Lung (tissue), 12 donors: ENCODE results near the gene LMX1B. TPM values are rescaled to one million over a fixed set of nuclear protein-coding genes. Genes with fewer than 3 reads are reported as not detected.
A peak's percentile ranks its signal among the peaks of the same experiment; 100 is the strongest.

Source experiments
- ATAC-seq: fragments of 200-7000 bp; cut with Tn5 transposase; one replicate; pipeline ENCODE4 v1.9.1; 2020; ENCODE audit warnings: moderate number of reproducible peaks; ENCODE audit not compliant: insufficient read depth, low FRiP score
- DNase-seq, 3 donors: peaks; one replicate each; pipeline ENCODE4 v3.0.0-alpha.2; 2013 to 2017
- H3K27ac ChIP-seq, 2 donors: one replicate each; pipeline ENCODE4 v1.5.1; 2013; ENCODE audit warnings: mild to moderate bottlenecking in 2 of 2, moderate library complexity in 2 of 2, control low read depth in 1 of 2, inconsistent platforms in 1 of 2, low read depth in 1 of 2, low read length in 1 of 2
- H3K27me3 ChIP-seq, 3 donors: one replicate each; pipeline ENCODE4 v1.5.1; 2013; ENCODE audit warnings: low read length in 2 of 3; ENCODE audit not compliant: control insufficient read depth in 3 of 3, insufficient read depth in 3 of 3
- H3K36me3 ChIP-seq, 4 donors: one replicate each; pipeline ENCODE4 v1.5.1; 2013; ENCODE audit warnings: low read length in 4 of 4, mild to moderate bottlenecking in 1 of 4, moderate library complexity in 1 of 4; ENCODE audit not compliant: control insufficient read depth in 4 of 4, insufficient read depth in 4 of 4
- H3K4me1 ChIP-seq, 5 donors: one replicate each; pipeline ENCODE4 v1.5.1; 2013; ENCODE audit warnings: low read length in 5 of 5, mild to moderate bottlenecking in 2 of 5, moderate library complexity in 1 of 5; ENCODE audit not compliant: control insufficient read depth in 5 of 5, insufficient read depth in 5 of 5
- H3K4me3 ChIP-seq: one replicate; pipeline ENCODE4 v1.5.1; 2013; ENCODE audit warnings: mild to moderate bottlenecking, control low read depth, moderate library complexity
- H3K9ac ChIP-seq, 2 donors: one replicate each; pipeline ENCODE4 v1.5.1; 2013; ENCODE audit warnings: low read length in 2 of 2, control low read depth in 1 of 2; ENCODE audit not compliant: insufficient read depth in 1 of 2
- H3K9me3 ChIP-seq, 4 donors: one replicate each; pipeline ENCODE4 v1.5.1; 2013; ENCODE audit warnings: low read length in 3 of 4, mild to moderate bottlenecking in 1 of 4, moderate library complexity in 1 of 4; ENCODE audit not compliant: control insufficient read depth in 4 of 4, insufficient read depth in 3 of 4
- WGBS, 2 donors: extraction: QIAGEN DNeasy Blood & Tissue Kit; methylation state at CpG; one replicate each; pipeline ENCODE4 v1.1.7; 2013; 5-methylcytosine and 5-hydroxymethylcytosine counted together
- polyA plus RNA-seq, 2 donors: library from polyadenylated mRNA; stranded (reverse); fragments of 200-250 nt; gene quantifications; one replicate each; pipeline ENCODE4 v1.2.1, GENCODE V29; 2013
- total RNA-seq, 2 donors: library from RNA; depleted of rRNA in 1 of 2; stranded (reverse); fragments of >200 nt in 1 of 2; gene quantifications; one replicate each; pipeline ENCODE4 v1.2.1, GENCODE V29; 2014 to 2021
- TF ChIP-seq, protein P1 (sequence below): IDR thresholded peaks from 2 replicates; pipeline ENCODE4 v1.5.1; 2012; ENCODE audit warnings: mild to moderate bottlenecking; ENCODE audit errors: control extremely low read depth, extremely low read depth
- donor health status: control.
- donor health status: control.
- donor health status: Bipolar disorder and iron deficiency.
- donor health status: healthy.
- donor health status: DM: yes; HTN: yes; CAD: no.

Gene LMX1B
- total and polyA plus RNA-seq, 4 donors = under 0.01 to 0.77 (median 0.10) TPM

DNA sequence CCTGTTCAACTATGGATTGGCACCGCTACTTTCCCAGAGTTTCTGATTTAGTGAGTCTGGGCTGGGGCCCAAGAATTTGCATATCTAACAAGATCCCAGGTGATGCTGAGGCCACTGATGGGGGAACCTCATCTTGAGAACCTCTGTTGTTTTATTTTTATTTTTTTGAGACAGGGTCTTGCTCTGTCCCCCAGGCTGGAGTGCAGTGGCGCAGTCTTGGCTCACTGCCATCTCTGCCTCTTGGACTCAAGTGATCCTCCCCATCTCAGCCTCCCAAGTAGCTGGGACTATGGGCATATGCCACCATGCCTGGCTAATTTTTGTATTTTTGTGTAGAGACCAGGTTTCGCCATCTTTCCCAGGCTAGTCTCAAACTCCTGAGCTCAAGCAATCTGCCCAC, 35.7 kb downstream of the LMX1B start:
- Histone ChIP-seq H3K4me1 (peaks cover 0 to 5% (median 0%) of the 10 kb centered on the region in 5 donors), H3K27ac (no peak overlapping the region), H3K27me3 (peaks cover 4 to 48% (median 32%) of the 10 kb centered on the region in 3 donors), H3K36me3 (no peaks in the 10 kb centered on the region), H3K9me3 (no peaks in the 10 kb centered on the region), H3K4me3 (no peak overlapping the region), H3K9ac (no peak overlapping the region)
- DNase-seq = no peak
- 84 to 87% methylated on average over 3 of the region's 3 CpGs for WGBS, 2 donors
- TF ChIP-seq, protein P1, sequence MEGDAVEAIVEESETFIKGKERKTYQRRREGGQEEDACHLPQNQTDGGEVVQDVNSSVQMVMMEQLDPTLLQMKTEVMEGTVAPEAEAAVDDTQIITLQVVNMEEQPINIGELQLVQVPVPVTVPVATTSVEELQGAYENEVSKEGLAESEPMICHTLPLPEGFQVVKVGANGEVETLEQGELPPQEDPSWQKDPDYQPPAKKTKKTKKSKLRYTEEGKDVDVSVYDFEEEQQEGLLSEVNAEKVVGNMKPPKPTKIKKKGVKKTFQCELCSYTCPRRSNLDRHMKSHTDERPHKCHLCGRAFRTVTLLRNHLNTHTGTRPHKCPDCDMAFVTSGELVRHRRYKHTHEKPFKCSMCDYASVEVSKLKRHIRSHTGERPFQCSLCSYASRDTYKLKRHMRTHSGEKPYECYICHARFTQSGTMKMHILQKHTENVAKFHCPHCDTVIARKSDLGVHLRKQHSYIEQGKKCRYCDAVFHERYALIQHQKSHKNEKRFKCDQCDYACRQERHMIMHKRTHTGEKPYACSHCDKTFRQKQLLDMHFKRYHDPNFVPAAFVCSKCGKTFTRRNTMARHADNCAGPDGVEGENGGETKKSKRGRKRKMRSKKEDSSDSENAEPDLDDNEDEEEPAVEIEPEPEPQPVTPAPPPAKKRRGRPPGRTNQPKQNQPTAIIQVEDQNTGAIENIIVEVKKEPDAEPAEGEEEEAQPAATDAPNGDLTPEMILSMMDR = no peak
- no peak for ATAC-seq

DNA sequence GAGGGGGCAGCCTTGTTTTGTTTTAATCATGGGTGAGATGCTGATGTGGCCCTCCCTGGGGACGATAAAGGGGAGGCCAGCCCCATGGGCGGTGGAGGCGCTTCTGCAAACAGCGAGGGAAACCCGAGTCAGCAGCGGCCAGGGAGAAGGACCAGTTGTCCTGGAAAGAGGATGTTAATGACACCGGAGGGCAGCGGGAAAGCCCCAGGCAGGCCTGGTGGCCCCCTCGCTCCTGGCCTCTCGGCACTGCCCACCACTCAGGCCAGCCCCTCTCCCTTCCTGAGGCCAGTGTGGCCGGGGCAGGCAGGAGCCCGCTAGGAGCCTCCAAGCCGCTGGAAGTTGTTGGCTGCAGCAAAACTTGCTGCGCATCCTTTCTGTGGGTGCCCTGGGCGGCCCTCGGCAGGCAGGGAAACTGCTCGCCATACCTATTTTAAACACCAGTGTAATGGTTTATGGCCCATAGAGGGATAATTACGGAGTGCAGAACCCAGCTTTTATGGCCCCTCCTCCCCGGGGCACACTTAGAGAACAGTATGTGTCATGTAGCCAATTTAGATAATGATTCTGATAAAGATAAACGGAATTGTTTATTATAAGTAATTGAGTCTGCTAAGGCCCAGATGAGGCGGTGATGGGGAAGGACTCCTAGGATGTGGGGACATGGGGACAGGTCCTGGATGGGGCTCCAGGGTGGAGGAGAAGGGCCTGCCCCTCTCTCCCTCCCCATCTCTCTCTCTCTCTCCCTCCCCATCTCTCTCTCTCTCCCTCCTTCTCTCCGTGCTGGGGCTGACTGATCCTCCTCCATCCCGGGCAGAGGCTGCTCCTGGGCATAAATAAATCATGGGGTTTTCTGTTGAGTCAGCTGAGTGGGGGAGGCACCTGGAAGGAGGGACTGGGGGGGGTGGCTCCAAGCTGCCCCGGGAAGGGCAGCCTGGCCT, 36.9 kb downstream of the LMX1B start:
- H3K27ac ChIP-seq = no peak overlapping the region
- TF ChIP-seq, protein P1 = no peak
- H3K27me3 ChIP-seq = peaks cover 6 to 42% (median 32%) of the 10 kb centered on the region in 3 donors
- no peaks in the 10 kb centered on the region for H3K9me3 ChIP-seq
- peaks cover 0 to 8% (median 0%) of the 10 kb centered on the region in 5 donors for H3K4me1 ChIP-seq
- H3K4me3 ChIP-seq = no peak overlapping the region
- H3K36me3 ChIP-seq = no peaks in the 10 kb centered on the region
- DNase-seq (no peak), ATAC-seq (no peak)
- no peak overlapping the region for H3K9ac ChIP-seq
- 19 to 37% methylated on average over 24 of the region's 24 CpGs for WGBS, 2 donors

DNA sequence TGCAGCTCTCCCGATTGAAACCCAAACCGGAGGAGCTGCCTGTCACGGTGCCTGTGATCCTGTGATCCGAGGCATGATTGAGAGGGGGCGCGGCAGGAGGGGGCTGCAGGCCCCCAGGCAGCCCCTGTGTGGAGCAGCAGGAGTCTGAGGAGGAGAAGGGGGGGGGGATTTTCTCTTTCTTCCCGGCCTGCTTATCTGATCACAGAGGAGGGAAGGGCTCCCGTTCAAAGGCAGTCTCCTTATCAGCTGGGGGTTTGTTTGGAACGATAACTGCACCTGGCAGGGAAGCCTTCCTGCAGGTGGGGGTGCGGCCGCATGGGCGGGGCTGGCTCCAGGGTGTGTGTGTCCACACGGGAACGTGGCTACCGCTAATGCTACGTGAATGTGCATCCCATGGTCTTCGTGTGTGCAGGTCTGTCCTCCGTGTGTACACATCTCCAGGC, 38.4 kb downstream of the LMX1B start:
- ATAC-seq (no peak), DNase-seq (peak; percentile 33 to 61 (median 59))
- Histone ChIP-seq H3K4me1 (peaks cover 0 to 8% (median 0%) of the 10 kb centered on the region in 5 donors), H3K9me3 (no peaks in the 10 kb centered on the region), H3K27me3 (peaks cover 6 to 37% (median 32%) of the 10 kb centered on the region in 3 donors), H3K4me3 (no peak overlapping the region), H3K36me3 (no peaks in the 10 kb centered on the region), H3K9ac (no peak overlapping the region), H3K27ac (no peak overlapping the region)
- 9% methylated on average over 15 to 18 of the region's 18 CpGs for WGBS, 2 donors
- TF ChIP-seq, protein P1 = no peak
